ENCODE results near the gene FNDC8. TPM values are rescaled to one million over a fixed set of nuclear protein-coding genes. Genes with fewer than 3 reads are reported as not detected.
"Not testable (repeated sequence)": the region's sequence is repeated elsewhere in the genome, so short reads cannot be mapped to it uniquely, and the experiment has no call there.

FNDC8 gene
- total RNA-seq, 1 donor from 2014 or later: not detected

- Histone ChIP-seq H3K27ac (no peak overlapping the region), H3K36me3 (peaks cover 36 to 52% of the 10 kb centered on the region in 2 donors), H3K9me3 (no peaks in the 10 kb centered on the region), H3K4me1 (no peaks in the 10 kb centered on the region), H3K27me3 (no peaks in the 10 kb centered on the region), H3K4me3 (no peak overlapping the region)
- intact Hi-C loops (cut with DNase I): no loop called here
- no peak for TF ChIP-seq CTCF (IDR thresholded peaks at IDR 0.05)
- no peak for DNase-seq (ENCODE audit: low spot score in 2 of 2)
These were observed 21.5 kb upstream of the FNDC8 start for GRCh38 chr17:35099908-35100307.

GRCh38 chr17:35101036-35101435 lies 20.4 kb upstream of the FNDC8 start:
- no peak for DNase-seq (ENCODE audit: low spot score in 2 of 2)
- no peak overlapping the region for H3K27ac ChIP-seq
- no peaks in the 10 kb centered on the region for H3K4me1 ChIP-seq
- no peaks in the 10 kb centered on the region for H3K9me3 ChIP-seq
- intact Hi-C loops (cut with DNase I): no loop called here
- TF ChIP-seq CTCF (IDR thresholded peaks at IDR 0.05): no peak
- H3K36me3 ChIP-seq: peaks cover 43 to 57% of the 10 kb centered on the region in 2 donors
- H3K4me3 ChIP-seq: no peak overlapping the region
- H3K27me3 ChIP-seq: no peaks in the 10 kb centered on the region

GRCh38 chr17:35101725-35102124 lies 19.7 kb upstream of the FNDC8 start:
- Histone ChIP-seq H3K36me3 (peaks cover 46 to 59% of the 10 kb centered on the region in 2 donors), H3K4me1 (no peaks in the 10 kb centered on the region), H3K27ac (no peak overlapping the region), H3K27me3 (no peaks in the 10 kb centered on the region), H3K4me3 (no peak overlapping the region), H3K9me3 (no peaks in the 10 kb centered on the region)
- DNase-seq (ENCODE audit: low spot score in 2 of 2): no peak
- intact Hi-C loops (cut with DNase I): no loop called here
- no peak for TF ChIP-seq CTCF (IDR thresholded peaks at IDR 0.05)

GRCh38 chr17:35103271-35103670 lies 18.1 kb upstream of the FNDC8 start:
- no peaks in the 10 kb centered on the region for H3K27me3 ChIP-seq
- peaks cover 46 to 60% of the 10 kb centered on the region in 2 donors for H3K36me3 ChIP-seq
- no peaks in the 10 kb centered on the region for H3K9me3 ChIP-seq
- H3K27ac ChIP-seq: no peak overlapping the region
- intact Hi-C loops (cut with DNase I): no loop called here
- no peak for TF ChIP-seq CTCF (IDR thresholded peaks at IDR 0.05)
- no peak overlapping the region for H3K4me3 ChIP-seq
- no peak for DNase-seq (ENCODE audit: low spot score in 2 of 2)
- H3K4me1 ChIP-seq: no peaks in the 10 kb centered on the region

- TF ChIP-seq CTCF (IDR thresholded peaks at IDR 0.05): no peak
- peaks cover 36 to 48% of the 10 kb centered on the region in 2 donors for H3K36me3 ChIP-seq
- intact Hi-C loops (cut with DNase I): no loop called here
These were observed 16.5 kb upstream of the FNDC8 start for GRCh38 chr17:35104844-35105450.

GRCh38 chr17:35110791-35111190 lies 10.6 kb upstream of the FNDC8 start:
- H3K27ac ChIP-seq; H3K4me1 ChIP-seq; H3K27me3 ChIP-seq; intact Hi-C loops (cut with DNase I); H3K9me3 ChIP-seq; H3K4me3 ChIP-seq; DNase-seq (ENCODE audit: low spot score in 2 of 2): not testable (repeated sequence)
- H3K36me3 ChIP-seq: peaks cover 6 to 15% of the 10 kb centered on the region in 2 donors

More at GRCh38 chr17:35104844-35105450, 16.5 kb upstream of the FNDC8 start:
- Histone ChIP-seq H3K4me1 (no peaks in the 10 kb centered on the region), H3K27me3 (no peaks in the 10 kb centered on the region), H3K4me3 (no peak overlapping the region), H3K27ac (no peak overlapping the region), H3K9me3 (no peaks in the 10 kb centered on the region)
- no peak for DNase-seq (ENCODE audit: low spot score in 2 of 2)

Data from ascending aorta (tissue), 2 donors.